WERI-Rb-1 (cell line): Measurements from ENCODE around the gene OR13A1.
"Not testable (repeated sequence)": the region's sequence is repeated elsewhere in the genome, so short reads cannot be mapped to it uniquely, and the experiment has no call there.

Experiments
- DNase-seq: peaks from one replicate; pipeline ENCODE4 v3.0.0-alpha.2; 2020
- H3K27ac ChIP-seq: fragments of 250-450 bp; sonication (Bioruptor Pico); 2 replicates; pipeline ENCODE4 v1.5.1; 2020; ENCODE audit warnings: mild to moderate bottlenecking, moderate library complexity
- H3K27me3 ChIP-seq: fragments of 250-450 bp; sonication (Bioruptor Pico); 2 replicates; pipeline ENCODE4 v1.5.1; 2021; ENCODE audit warnings: mild to moderate bottlenecking, low read depth, moderate library complexity; ENCODE audit not compliant: insufficient read depth, severe bottlenecking
- H3K36me3 ChIP-seq: fragments of 250-450 bp; sonication (Bioruptor Pico); 2 replicates; pipeline ENCODE4 v1.5.1; 2020; ENCODE audit warnings: mild to moderate bottlenecking, moderate library complexity
- H3K4me3 ChIP-seq: 2 replicates; pipeline ENCODE4 v1.5.1; 2011; ENCODE audit warnings: low read depth, mild to moderate bottlenecking, control low read depth, low read length
- H3K9me3 ChIP-seq: fragments of 250-450 bp; sonication (Bioruptor Pico); 2 replicates; pipeline ENCODE4 v1.5.1; 2021; ENCODE audit warnings: mild to moderate bottlenecking, moderate library complexity; ENCODE audit not compliant: severe bottlenecking
- CTCF ChIP-seq: IDR thresholded peaks from 2 replicates; pipeline ENCODE4 v1.5.1; 2011; ENCODE audit warnings: low read depth, mild to moderate bottlenecking, control low read depth, inconsistent platforms, low read length

OR13A1 gene

GRCh38 chr10:45261243-45261775 is 54.1 kb downstream of the OR13A1 start:
- Histone ChIP-seq H3K4me3 (no peak overlapping the region), H3K36me3 (no peaks in the 10 kb centered on the region)
- no peak for TF ChIP-seq CTCF

GRCh38 chr10:45260635-45261034 is 54.8 kb downstream of the OR13A1 start:
- not testable (repeated sequence) for DNase-seq, H3K27ac ChIP-seq, H3K4me3 ChIP-seq, H3K27me3 ChIP-seq, H3K36me3 ChIP-seq, H3K9me3 ChIP-seq

More at GRCh38 chr10:45261243-45261775, 54.1 kb downstream of the OR13A1 start:
- H3K9me3 ChIP-seq, result no peaks in the 10 kb centered on the region
- H3K27ac ChIP-seq, result no peak overlapping the region
- no peaks in the 10 kb centered on the region for H3K27me3 ChIP-seq
- DNase-seq, result no peak

GRCh38 chr10:45259786-45260495 is 55.5 kb downstream of the OR13A1 start:
- not testable (repeated sequence) for H3K27ac ChIP-seq, H3K9me3 ChIP-seq, DNase-seq, H3K36me3 ChIP-seq, H3K4me3 ChIP-seq, H3K27me3 ChIP-seq

- Histone ChIP-seq H3K36me3 (no peaks in the 10 kb centered on the region), H3K4me3 (no peak overlapping the region), H3K9me3 (no peaks in the 10 kb centered on the region), H3K27me3 (no peaks in the 10 kb centered on the region), H3K27ac (no peak overlapping the region)
- no peak for DNase-seq
- TF ChIP-seq CTCF, result no peak
These were observed 57.8 kb downstream of the OR13A1 start for GRCh38 chr10:45257600-45257999.

GRCh38 chr10:45256246-45256645 is 59.2 kb downstream of the OR13A1 start:
- Histone ChIP-seq H3K36me3 (no peaks in the 10 kb centered on the region), H3K27me3 (no peaks in the 10 kb centered on the region), H3K4me3 (no peak overlapping the region), H3K9me3 (no peaks in the 10 kb centered on the region), H3K27ac (no peak overlapping the region)
- no peak for DNase-seq
- TF ChIP-seq CTCF, result no peak

GRCh38 chr10:45255706-45256105 is 59.7 kb downstream of the OR13A1 start:
- Histone ChIP-seq H3K27me3 (no peaks in the 10 kb centered on the region), H3K27ac (no peak overlapping the region), H3K36me3 (no peaks in the 10 kb centered on the region), H3K4me3 (no peak overlapping the region), H3K9me3 (no peaks in the 10 kb centered on the region)
- TF ChIP-seq CTCF, result no peak
- DNase-seq, result no peak

- Histone ChIP-seq H3K27ac (no peak overlapping the region), H3K9me3 (no peaks in the 10 kb centered on the region), H3K36me3 (no peaks in the 10 kb centered on the region), H3K4me3 (no peak overlapping the region), H3K27me3 (no peaks in the 10 kb centered on the region)
- DNase-seq, result no peak
- no peak for TF ChIP-seq CTCF
These were observed 60.5 kb downstream of the OR13A1 start for GRCh38 chr10:45254892-45255291.
